Astrocyte (in vitro differentiated cells and primary cell): Measurements from ENCODE around the gene SLC23A3. TPM values are rescaled to one million over a fixed set of nuclear protein-coding genes. Genes with fewer than 3 reads are reported as not detected.
"Not testable (repeated sequence)": the region's sequence is repeated elsewhere in the genome, so short reads cannot be mapped to it uniquely, and the experiment has no call there.

Source experiments
- DNase-seq: peaks from one replicate; pipeline ENCODE4 v3.0.0-alpha.2; 2010; ENCODE audit warnings: low read depth
- FAIRE-seq: peaks from 2 replicates; lab custom pipeline; 2011; peaks lifted over from hg19 to GRCh38; lab: Jason Lieb, UNC
- H2AFZ ChIP-seq: 2 replicates; pipeline ENCODE4 v1.6.0; 2012; ENCODE audit warnings: low read depth, low read length, inconsistent platforms
- H3K27ac ChIP-seq: 2 replicates; pipeline ENCODE4 v1.5.1; 2011; ENCODE audit warnings: low read depth, low read length, inconsistent platforms
- H3K27me3 ChIP-seq: 2 replicates; pipeline ENCODE4 v1.6.0; 2011; ENCODE audit warnings: low read length, inconsistent platforms; ENCODE audit not compliant: insufficient read depth
- H3K36me3 ChIP-seq: 2 replicates; pipeline ENCODE4 v1.5.1; 2011; ENCODE audit warnings: low read length, inconsistent platforms; ENCODE audit not compliant: insufficient read depth
- H3K4me1 ChIP-seq: 2 replicates; pipeline ENCODE4 v1.5.1; 2011; ENCODE audit warnings: low read length, inconsistent platforms; ENCODE audit not compliant: insufficient read depth
- H3K4me2 ChIP-seq: 2 replicates; pipeline ENCODE4 v1.6.0; 2012; ENCODE audit warnings: low read length, inconsistent platforms
- H3K4me3 ChIP-seq: 2 replicates; pipeline ENCODE4 v1.5.1; 2011; ENCODE audit warnings: low read depth, mild to moderate bottlenecking, low read length, inconsistent platforms; ENCODE audit not compliant: insufficient read depth
- H3K79me2 ChIP-seq: 2 replicates; pipeline ENCODE4 v1.6.0; 2012; ENCODE audit warnings: mild to moderate bottlenecking, low read length, inconsistent platforms; ENCODE audit not compliant: insufficient read depth
- H3K9ac ChIP-seq: 2 replicates; pipeline ENCODE4 v1.6.0; 2012; ENCODE audit warnings: mild to moderate bottlenecking, low read length, inconsistent platforms
- H3K9me3 ChIP-seq: 2 replicates; pipeline ENCODE4 v1.5.1; 2012; ENCODE audit warnings: low read depth, mild to moderate bottlenecking, low read length, inconsistent platforms; ENCODE audit not compliant: insufficient read depth
- H4K20me1 ChIP-seq: 2 replicates; pipeline ENCODE4 v1.6.0; 2012; ENCODE audit warnings: low read length, inconsistent platforms; ENCODE audit not compliant: insufficient read depth
- H3K27ac Mint-ChIP-seq: one replicate; pipeline ENCODE4 v1.8.0; 2021; ENCODE audit warnings: mild to moderate bottlenecking, mixed read lengths; ENCODE audit not compliant: unreplicated experiment
- H3K27me3 Mint-ChIP-seq: one replicate; pipeline ENCODE4 v1.8.0; 2021; ENCODE audit warnings: low read depth, mixed read lengths; ENCODE audit not compliant: unreplicated experiment
- H3K36me3 Mint-ChIP-seq: one replicate; pipeline ENCODE4 v1.8.0; 2021; ENCODE audit warnings: low read depth, mixed read lengths; ENCODE audit not compliant: unreplicated experiment
- H3K4me1 Mint-ChIP-seq: one replicate; pipeline ENCODE4 v1.8.0; 2021; ENCODE audit warnings: low read depth, mixed read lengths; ENCODE audit not compliant: unreplicated experiment
- H3K4me3 Mint-ChIP-seq: one replicate; pipeline ENCODE4 v1.8.0; 2021; ENCODE audit warnings: mild to moderate bottlenecking, moderate library complexity, mixed read lengths; ENCODE audit not compliant: unreplicated experiment
- H3K9me3 Mint-ChIP-seq: one replicate; pipeline ENCODE4 v1.8.0; 2021; ENCODE audit warnings: mild to moderate bottlenecking, mixed read lengths; ENCODE audit not compliant: unreplicated experiment
- EZH2 ChIP-seq: IDR thresholded peaks from 2 replicates; pipeline ENCODE4 v1.6.1; 2012; ENCODE audit warnings: mild to moderate bottlenecking, low read length, inconsistent platforms; ENCODE audit not compliant: insufficient read depth
- total RNA-seq: library from RNA; stranded (reverse); gene quantifications from 2 replicates; pipeline ENCODE4 v1.2.1, GENCODE V29; 2021
- TF ChIP-seq, protein P1 (sequence below): IDR thresholded peaks from 2 replicates; pipeline ENCODE4 v1.5.1; 2011; ENCODE audit warnings: low read depth, mild to moderate bottlenecking, inconsistent platforms, low read length, moderate library complexity; ENCODE audit not compliant: insufficient read depth

Gene SLC23A3
- total RNA-seq, 1 donor from 2014 or later = 1.2 TPM

DNA sequence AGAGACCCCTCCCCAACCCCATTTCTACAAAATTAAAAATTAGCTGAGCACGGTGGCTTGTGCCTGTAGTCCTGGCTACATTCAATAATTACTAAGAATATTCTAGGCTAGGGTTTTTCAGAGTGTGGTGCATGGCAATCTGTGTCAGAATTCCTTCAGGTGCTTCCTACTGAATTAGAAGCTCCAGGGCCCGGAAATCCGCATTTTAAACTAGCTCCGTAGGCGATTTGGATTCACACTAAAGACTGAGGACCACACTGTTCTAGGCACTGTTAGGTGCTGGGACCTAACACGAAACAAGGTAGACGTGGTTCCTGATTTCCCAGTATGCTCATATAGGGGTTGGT is 36.1 kb upstream of the SLC23A3 start:
- H3K27ac ChIP-seq = peak overlapping the region; percentile 35
- TF ChIP-seq, protein P1, sequence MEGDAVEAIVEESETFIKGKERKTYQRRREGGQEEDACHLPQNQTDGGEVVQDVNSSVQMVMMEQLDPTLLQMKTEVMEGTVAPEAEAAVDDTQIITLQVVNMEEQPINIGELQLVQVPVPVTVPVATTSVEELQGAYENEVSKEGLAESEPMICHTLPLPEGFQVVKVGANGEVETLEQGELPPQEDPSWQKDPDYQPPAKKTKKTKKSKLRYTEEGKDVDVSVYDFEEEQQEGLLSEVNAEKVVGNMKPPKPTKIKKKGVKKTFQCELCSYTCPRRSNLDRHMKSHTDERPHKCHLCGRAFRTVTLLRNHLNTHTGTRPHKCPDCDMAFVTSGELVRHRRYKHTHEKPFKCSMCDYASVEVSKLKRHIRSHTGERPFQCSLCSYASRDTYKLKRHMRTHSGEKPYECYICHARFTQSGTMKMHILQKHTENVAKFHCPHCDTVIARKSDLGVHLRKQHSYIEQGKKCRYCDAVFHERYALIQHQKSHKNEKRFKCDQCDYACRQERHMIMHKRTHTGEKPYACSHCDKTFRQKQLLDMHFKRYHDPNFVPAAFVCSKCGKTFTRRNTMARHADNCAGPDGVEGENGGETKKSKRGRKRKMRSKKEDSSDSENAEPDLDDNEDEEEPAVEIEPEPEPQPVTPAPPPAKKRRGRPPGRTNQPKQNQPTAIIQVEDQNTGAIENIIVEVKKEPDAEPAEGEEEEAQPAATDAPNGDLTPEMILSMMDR = no peak
- TF ChIP-seq EZH2 = no peak

DNA sequence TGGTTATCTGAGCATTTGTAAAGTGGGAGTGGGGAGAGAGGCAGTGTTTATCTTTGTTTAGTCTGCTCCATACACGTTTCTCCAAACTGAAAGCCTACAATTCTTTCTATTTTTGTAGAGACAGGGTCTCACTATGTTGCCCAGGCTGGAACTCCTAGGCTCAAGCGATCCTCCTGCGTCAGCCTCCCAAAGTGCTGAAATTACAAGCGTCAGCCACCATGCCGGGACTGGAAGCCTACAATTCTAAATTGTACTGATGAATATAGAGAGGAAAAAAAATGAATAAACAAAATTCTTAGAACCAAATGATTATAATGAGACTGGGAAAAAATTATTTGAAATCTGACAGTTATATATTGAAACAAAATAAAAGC is 35.3 kb upstream of the SLC23A3 start:
- Histone ChIP-seq H3K4me3 (no peak overlapping the region), H3K36me3 (no peaks in the 10 kb centered on the region), H3K27me3 (no peaks in the 10 kb centered on the region), H3K79me2 (peaks cover 6% of the 10 kb centered on the region), H3K27ac (no peak overlapping the region), H3K9ac (no peak overlapping the region), H3K9me3 (no peaks in the 10 kb centered on the region), H3K4me2 (no peak overlapping the region), H3K4me1 (peaks cover 16% of the 10 kb centered on the region), H2AFZ (no peak overlapping the region), H4K20me1 (peaks cover 15% of the 10 kb centered on the region)
- H3K27me3 Mint-ChIP-seq = peaks cover 10% of the 10 kb centered on the region
- H3K4me3 Mint-ChIP-seq = peak overlapping the region; percentile 69
- H3K36me3 Mint-ChIP-seq = peaks cover 3% of the 10 kb centered on the region
- TF ChIP-seq, protein P1 = no peak
- TF ChIP-seq EZH2 = no peak
- H3K9me3 Mint-ChIP-seq = no peaks in the 10 kb centered on the region
- FAIRE-seq (no peak), DNase-seq (no peak)
- H3K4me1 Mint-ChIP-seq = peaks cover 11% of the 10 kb centered on the region
- no peak overlapping the region for H3K27ac Mint-ChIP-seq

More for the DNA sequence above, 36.1 kb upstream of the SLC23A3 start:
- Mint-ChIP-seq H3K36me3 (peaks cover 3% of the 10 kb centered on the region), H3K27ac (no peak overlapping the region), H3K9me3 (no peaks in the 10 kb centered on the region), H3K27me3 (peaks cover 4% of the 10 kb centered on the region), H3K4me1 (peaks cover 11% of the 10 kb centered on the region), H3K4me3 (peak overlapping the region; percentile 88)
- H3K9me3 ChIP-seq = no peaks in the 10 kb centered on the region
- H3K4me3 ChIP-seq = peak overlapping the region; percentile 64
- no peaks in the 10 kb centered on the region for H3K27me3 ChIP-seq
- H4K20me1 ChIP-seq = peaks cover 15% of the 10 kb centered on the region
- H2AFZ ChIP-seq = peak overlapping the region; percentile 73
- H3K79me2 ChIP-seq = peaks cover 6% of the 10 kb centered on the region
- H3K36me3 ChIP-seq = no peaks in the 10 kb centered on the region
- peak overlapping the region; percentile 83 for H3K4me2 ChIP-seq
- DNase-seq (no peak), FAIRE-seq (no peak)
- peak overlapping the region; percentile 77 for H3K9ac ChIP-seq
- H3K4me1 ChIP-seq = peaks cover 16% of the 10 kb centered on the region

DNA sequence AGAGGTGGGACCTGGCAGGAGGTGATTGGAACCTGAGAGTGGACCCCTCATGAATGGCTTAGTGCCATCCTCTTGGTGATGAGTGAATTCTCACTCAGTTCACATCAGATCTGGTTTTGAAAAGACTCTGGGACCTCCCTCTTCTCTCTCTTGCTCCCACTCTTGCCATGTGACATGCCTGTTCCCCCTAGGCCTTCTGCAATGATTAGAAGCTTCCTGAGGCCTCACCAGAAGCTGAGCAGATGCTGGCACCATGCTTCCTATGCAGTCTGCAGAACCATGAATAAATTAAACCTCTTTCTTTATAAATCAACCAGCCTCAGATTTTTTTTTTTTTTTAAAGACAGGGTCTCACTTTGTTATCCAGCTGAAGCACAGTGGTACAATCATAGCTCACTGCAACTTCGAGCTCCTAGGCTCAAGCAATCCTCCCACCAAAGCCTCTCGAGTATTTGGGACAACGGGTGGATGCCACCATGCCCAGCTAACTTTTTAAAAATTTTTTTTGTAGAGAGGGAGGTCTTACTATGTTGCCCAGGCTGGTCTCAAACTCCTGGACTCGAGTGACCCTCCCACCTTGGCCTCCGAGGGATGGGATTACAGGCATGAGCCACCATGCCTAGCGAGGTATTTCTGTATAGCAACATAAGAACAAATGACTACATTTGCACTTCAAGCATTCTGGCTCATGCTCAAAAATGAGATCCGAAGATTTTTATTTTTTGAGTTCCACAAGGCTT is 34.8 kb upstream of the SLC23A3 start:
- no peak overlapping the region for H3K4me2 ChIP-seq
- Mint-ChIP-seq H3K9me3 (no peaks in the 10 kb centered on the region), H3K27me3 (peaks cover 11% of the 10 kb centered on the region), H3K4me3 (no peak overlapping the region), H3K27ac (no peak overlapping the region), H3K36me3 (peaks cover 3% of the 10 kb centered on the region), H3K4me1 (peaks cover 11% of the 10 kb centered on the region)
- TF ChIP-seq, protein P1 = no peak
- TF ChIP-seq EZH2 = no peak
- H3K9me3 ChIP-seq = no peaks in the 10 kb centered on the region
- DNase-seq (no peak), FAIRE-seq (no peak)
- H3K79me2 ChIP-seq = peaks cover 6% of the 10 kb centered on the region
- peaks cover 15% of the 10 kb centered on the region for H4K20me1 ChIP-seq
- H3K4me3 ChIP-seq = no peak overlapping the region
- peaks cover 16% of the 10 kb centered on the region for H3K4me1 ChIP-seq
- H3K9ac ChIP-seq = no peak overlapping the region
- H2AFZ ChIP-seq = no peak overlapping the region
- no peak overlapping the region for H3K27ac ChIP-seq
- no peaks in the 10 kb centered on the region for H3K27me3 ChIP-seq
- H3K36me3 ChIP-seq = no peaks in the 10 kb centered on the region

GRCh38 chr2:219201331-219201730 is 31.5 kb upstream of the SLC23A3 start:
- not testable (repeated sequence) for H3K36me3 Mint-ChIP-seq, H4K20me1 ChIP-seq, H3K27me3 ChIP-seq, H3K27ac ChIP-seq, FAIRE-seq, H3K9me3 ChIP-seq, H3K4me3 ChIP-seq, H3K27ac Mint-ChIP-seq, H3K4me1 Mint-ChIP-seq, H3K9ac ChIP-seq, H3K9me3 Mint-ChIP-seq, H3K4me1 ChIP-seq, H2AFZ ChIP-seq, H3K4me2 ChIP-seq, H3K4me3 Mint-ChIP-seq, H3K36me3 ChIP-seq, DNase-seq, H3K79me2 ChIP-seq
- H3K27me3 Mint-ChIP-seq = peaks cover 16% of the 10 kb centered on the region
